T47D (cell line): Measurements from ENCODE around the gene NDUFS6.
"Not testable (repeated sequence)": the region's sequence is repeated elsewhere in the genome, so short reads cannot be mapped to it uniquely, and the experiment has no call there.

Experiments
- DNase-seq, 2 experiments: peaks; one replicate each; pipeline versions ENCODE4 v3.0.0 to v3.0.0-alpha.2; 2011 to 2012; ENCODE audit warnings: low read depth in 1 of 2, low spot score in 1 of 2
- JUND ChIP-seq: IDR thresholded peaks from 2 replicates; pipeline ENCODE4 v1.6.1; 2012; ENCODE audit warnings: low read depth
- in situ Hi-C: cut with HindIII; loops from 2 replicates; pipeline ENCODE4 v1.10.0; 2016; ENCODE audit warnings: low sequenced_read_pairs, low pct_unique_long_range_greater_than_20kb

The NDUFS6 gene

GRCh38 chr5:1789834-1790471, 11.3 kb upstream of the NDUFS6 start:
- in situ Hi-C loops, result no loop called here
- no peak for TF ChIP-seq JUND
- DNase-seq, result no peak

- TF ChIP-seq JUND, result no peak
- no peak for DNase-seq
- in situ Hi-C loops, result no loop called here
Observed at GRCh38 chr5:1791176-1791575, 10.0 kb upstream of the NDUFS6 start.

- no peak for TF ChIP-seq JUND
- in situ Hi-C loops, result no loop called here
- no peak for DNase-seq
Observed at GRCh38 chr5:1792842-1793266, 8.4 kb upstream of the NDUFS6 start.

GRCh38 chr5:1793301-1793740, 7.9 kb upstream of the NDUFS6 start:
- DNase-seq, result no peak
- in situ Hi-C loops, result no loop called here
- no peak for TF ChIP-seq JUND

GRCh38 chr5:1793966-1794900, 7.0 kb upstream of the NDUFS6 start:
- no peak for TF ChIP-seq JUND
- DNase-seq, result no peak
- in situ Hi-C loops, result no loop called here

- DNase-seq, result no peak
- in situ Hi-C loops, result no loop called here
- TF ChIP-seq JUND, result no peak
Observed at GRCh38 chr5:1794901-1795290, 6.3 kb upstream of the NDUFS6 start.

GRCh38 chr5:1795506-1795905, 5.7 kb upstream of the NDUFS6 start:
- no peak for DNase-seq
- TF ChIP-seq JUND, result no peak
- in situ Hi-C loops, result no loop called here

GRCh38 chr5:1795931-1796330, 5.3 kb upstream of the NDUFS6 start:
- in situ Hi-C loops, result no loop called here
- DNase-seq, result no peak
- no peak for TF ChIP-seq JUND

- in situ Hi-C loops, result no loop called here
- no peak for TF ChIP-seq JUND
- no peak for DNase-seq
Observed at GRCh38 chr5:1796371-1797102, 4.7 kb upstream of the NDUFS6 start.

GRCh38 chr5:1797103-1797800, 4.0 kb upstream of the NDUFS6 start:
- in situ Hi-C loops, result no loop called here
- DNase-seq, result no peak
- no peak for TF ChIP-seq JUND

GRCh38 chr5:1797855-1798254, 3.4 kb upstream of the NDUFS6 start:
- DNase-seq, result no peak
- no peak for TF ChIP-seq JUND
- in situ Hi-C loops, result no loop called here

- in situ Hi-C loops, DNase-seq: not testable (repeated sequence)
Observed at GRCh38 chr5:1798589-1798988, 2.6 kb upstream of the NDUFS6 start.
